ENCODE results near the gene MLXIP.

The MLXIP gene

DNA sequence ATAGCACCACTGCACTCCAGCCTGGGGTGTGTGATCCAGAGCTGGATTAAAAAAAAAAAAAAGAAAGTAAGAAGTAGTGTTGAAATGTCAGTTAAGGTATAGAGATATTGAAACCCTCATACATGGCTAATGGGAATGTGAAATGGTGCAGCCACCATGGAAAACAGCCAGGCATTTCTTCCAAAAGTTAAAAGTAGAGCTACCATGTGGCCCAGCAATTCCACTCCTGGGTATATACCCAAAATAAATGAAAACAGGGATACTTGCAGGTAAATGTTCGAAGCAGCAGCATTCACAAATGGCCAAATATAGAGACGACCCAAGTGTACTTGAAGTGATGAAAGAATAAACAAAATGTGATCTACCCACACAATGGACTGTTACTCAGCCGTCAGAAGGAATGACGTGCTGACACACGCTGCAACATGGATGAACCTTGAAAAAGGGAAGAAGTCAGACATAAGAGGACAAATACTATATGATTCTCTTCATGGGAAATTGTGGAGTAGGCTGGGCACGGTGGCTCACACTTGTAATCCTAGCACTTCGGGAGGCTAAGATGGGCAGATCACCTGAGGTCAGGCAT is 80.2 kb downstream of the MLXIP start:
- in situ Hi-C loops (cut with HindIII; ENCODE audit: low sequenced_read_pairs): no loop called here
- DNase-seq (ENCODE audit: low read depth, low spot score): no peak
- no peak overlapping the region for H3K4me3 ChIP-seq (ENCODE audit: low read depth, low read length)
- TF ChIP-seq CTCF (IDR thresholded peaks at IDR 0.05; ENCODE audit: low read depth, low read length): no peak

- no peak for TF ChIP-seq CTCF (IDR thresholded peaks at IDR 0.05; ENCODE audit: low read depth, low read length)
- no peak overlapping the region for H3K4me3 ChIP-seq (ENCODE audit: low read depth, low read length)
- DNase-seq (ENCODE audit: low read depth, low spot score): no peak
- in situ Hi-C loops (cut with HindIII; ENCODE audit: low sequenced_read_pairs): no loop called here
Observed at GRCh38 chr12:122159882-122160281, 81.3 kb downstream of the MLXIP start.

- H3K4me3 ChIP-seq (ENCODE audit: low read depth, low read length): no peak overlapping the region
- in situ Hi-C loops (cut with HindIII; ENCODE audit: low sequenced_read_pairs): no loop called here
- TF ChIP-seq CTCF (IDR thresholded peaks at IDR 0.05; ENCODE audit: low read depth, low read length): no peak
- no peak for DNase-seq (ENCODE audit: low read depth, low spot score)
Observed at GRCh38 chr12:122160761-122161160, 82.2 kb downstream of the MLXIP start.

- no peak overlapping the region for H3K4me3 ChIP-seq (ENCODE audit: low read depth, low read length)
- in situ Hi-C loops (cut with HindIII; ENCODE audit: low sequenced_read_pairs): no loop called here
- TF ChIP-seq CTCF (IDR thresholded peaks at IDR 0.05; ENCODE audit: low read depth, low read length): no peak
- no peak for DNase-seq (ENCODE audit: low read depth, low spot score)
Observed at GRCh38 chr12:122161682-122162081, 83.1 kb downstream of the MLXIP start.

DNA sequence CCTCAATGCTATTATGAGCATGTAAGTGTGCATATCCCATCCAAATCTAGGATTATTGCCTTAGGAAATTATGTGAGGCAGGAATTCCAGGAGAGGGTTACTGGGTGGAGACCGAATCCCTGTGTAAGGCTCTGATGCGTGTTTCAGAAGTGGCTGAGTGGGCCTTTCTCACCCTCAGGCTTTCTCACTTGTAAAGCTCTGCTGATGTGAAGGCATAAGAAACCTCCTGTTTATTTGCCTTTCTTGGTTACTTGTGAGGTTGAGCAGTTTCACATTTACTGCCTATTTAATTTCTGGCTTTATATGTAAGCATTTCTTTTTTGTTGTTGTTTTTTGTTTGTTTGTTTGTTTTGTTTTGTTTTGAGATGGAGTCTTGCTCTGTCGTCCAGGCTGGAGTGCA is 84.4 kb downstream of the MLXIP start:
- TF ChIP-seq CTCF (IDR thresholded peaks at IDR 0.05; ENCODE audit: low read depth, low read length): no peak
- H3K4me3 ChIP-seq (ENCODE audit: low read depth, low read length): no peak overlapping the region
- in situ Hi-C loops (cut with HindIII; ENCODE audit: low sequenced_read_pairs): no loop called here
- no peak for DNase-seq (ENCODE audit: low read depth, low spot score)

GRCh38 chr12:122166422-122167349 is 88.1 kb downstream of the MLXIP start:
- TF ChIP-seq CTCF (IDR thresholded peaks at IDR 0.05; ENCODE audit: low read depth, low read length): no peak
- no peak for DNase-seq (ENCODE audit: low read depth, low spot score)
- no peak overlapping the region for H3K4me3 ChIP-seq (ENCODE audit: low read depth, low read length)
- in situ Hi-C loops (cut with HindIII; ENCODE audit: low sequenced_read_pairs): no loop called here

Measured in astrocyte of the spinal cord (primary cell).